Parathyroid adenoma (tissue), 2 donors: Measurements from ENCODE around the gene GM2A.

Experiments used
- H2AFZ ChIP-seq: fragments of 300-600 bp; sonication (generic); one replicate; pipeline ENCODE4 v1.7.0; 2017; ENCODE audit warnings: antibody characterized with exemption, mild to moderate bottlenecking
- H3K27ac ChIP-seq: fragments of 300-600 bp; sonication (generic); one replicate; pipeline ENCODE4 v1.7.0; 2017
- H3K27me3 ChIP-seq: fragments of 300-600 bp; sonication (generic); one replicate; pipeline ENCODE4 v1.7.0; 2017; ENCODE audit warnings: low read length; ENCODE audit not compliant: control insufficient read depth, insufficient read depth
- H3K36me3 ChIP-seq: fragments of 300-600 bp; sonication (generic); one replicate; pipeline ENCODE4 v1.7.0; 2017; ENCODE audit warnings: low read length; ENCODE audit not compliant: control insufficient read depth, insufficient read depth
- H3K4me1 ChIP-seq: fragments of 300-600 bp; sonication (generic); one replicate; pipeline ENCODE4 v1.7.0; 2017; ENCODE audit warnings: control low read depth
- H3K4me2 ChIP-seq: fragments of 300-600 bp; sonication (generic); one replicate; pipeline ENCODE4 v1.7.0; 2017; ENCODE audit warnings: low read length
- H3K4me3 ChIP-seq: fragments of 300-600 bp; sonication (generic); one replicate; pipeline ENCODE4 v1.7.0; 2017; ENCODE audit warnings: low read depth, low read length
- H3K79me2 ChIP-seq: fragments of 300-600 bp; sonication (generic); one replicate; pipeline ENCODE4 v1.7.0; 2017; ENCODE audit warnings: control low read depth
- H3K9ac ChIP-seq: fragments of 300-600 bp; sonication (generic); one replicate; pipeline ENCODE4 v1.7.0; 2017; ENCODE audit warnings: mild to moderate bottlenecking
- H3K9me3 ChIP-seq: fragments of 300-600 bp; sonication (generic); one replicate; pipeline ENCODE4 v1.7.0; 2017; ENCODE audit warnings: low read length; ENCODE audit not compliant: control insufficient read depth
- CTCF ChIP-seq: fragments of 300-600 bp; sonication (generic); IDR thresholded peaks from one replicate; pipeline ENCODE4 v1.7.0; 2017; ENCODE audit warnings: antibody characterized with exemption, mild to moderate bottlenecking
- donor health status: primary hyperparathyroidism.

GM2A gene

GRCh38 chr5:151240924-151241635, 11.9 kb upstream of the GM2A start:
- no peak overlapping the region for H3K4me2 ChIP-seq
- no peak overlapping the region for H2AFZ ChIP-seq
- TF ChIP-seq CTCF = no peak
- H3K4me1 ChIP-seq = no peaks in the 10 kb centered on the region
- H3K27ac ChIP-seq = no peak overlapping the region
- H3K36me3 ChIP-seq = no peaks in the 10 kb centered on the region
- H3K4me3 ChIP-seq = no peak overlapping the region
- no peaks in the 10 kb centered on the region for H3K79me2 ChIP-seq
- no peaks in the 10 kb centered on the region for H3K27me3 ChIP-seq
- no peaks in the 10 kb centered on the region for H3K9me3 ChIP-seq
- H3K9ac ChIP-seq = no peak overlapping the region

- no peaks in the 10 kb centered on the region for H3K9me3 ChIP-seq
- H3K4me3 ChIP-seq = no peak overlapping the region
- no peaks in the 10 kb centered on the region for H3K4me1 ChIP-seq
- TF ChIP-seq CTCF = no peak
- H3K27ac ChIP-seq = no peak overlapping the region
- H3K79me2 ChIP-seq = no peaks in the 10 kb centered on the region
- H3K27me3 ChIP-seq = no peaks in the 10 kb centered on the region
- H3K36me3 ChIP-seq = no peaks in the 10 kb centered on the region
- H3K9ac ChIP-seq = no peak overlapping the region
- H2AFZ ChIP-seq = no peak overlapping the region
- no peak overlapping the region for H3K4me2 ChIP-seq
Observed at GRCh38 chr5:151243127-151243526, 9.9 kb upstream of the GM2A start.

- no peak for TF ChIP-seq CTCF
- Histone ChIP-seq H2AFZ (no peak overlapping the region), H3K4me1 (no peaks in the 10 kb centered on the region), H3K27ac (no peak overlapping the region), H3K9me3 (no peaks in the 10 kb centered on the region), H3K79me2 (no peaks in the 10 kb centered on the region), H3K4me3 (no peak overlapping the region), H3K36me3 (no peaks in the 10 kb centered on the region), H3K27me3 (no peaks in the 10 kb centered on the region), H3K4me2 (no peak overlapping the region), H3K9ac (no peak overlapping the region)
Observed at GRCh38 chr5:151243564-151243963, 9.4 kb upstream of the GM2A start.

GRCh38 chr5:151244206-151244605, 8.8 kb upstream of the GM2A start:
- no peak for TF ChIP-seq CTCF
- H2AFZ ChIP-seq = no peak overlapping the region

GRCh38 chr5:151245680-151246219, 7.2 kb upstream of the GM2A start:
- TF ChIP-seq CTCF = no peak
- H3K79me2 ChIP-seq = no peaks in the 10 kb centered on the region
- no peak overlapping the region for H3K27ac ChIP-seq
- no peak overlapping the region for H3K4me3 ChIP-seq
- H3K4me1 ChIP-seq = no peaks in the 10 kb centered on the region
- no peak overlapping the region for H2AFZ ChIP-seq
- H3K27me3 ChIP-seq = no peaks in the 10 kb centered on the region
- H3K9ac ChIP-seq = no peak overlapping the region
- H3K9me3 ChIP-seq = no peaks in the 10 kb centered on the region
- no peak overlapping the region for H3K4me2 ChIP-seq
- no peaks in the 10 kb centered on the region for H3K36me3 ChIP-seq

More at GRCh38 chr5:151244206-151244605, 8.8 kb upstream of the GM2A start:
- Histone ChIP-seq H3K4me2 (no peak overlapping the region), H3K9me3 (no peaks in the 10 kb centered on the region), H3K4me1 (no peaks in the 10 kb centered on the region), H3K27ac (no peak overlapping the region), H3K79me2 (no peaks in the 10 kb centered on the region), H3K4me3 (no peak overlapping the region), H3K36me3 (no peaks in the 10 kb centered on the region), H3K27me3 (no peaks in the 10 kb centered on the region), H3K9ac (no peak overlapping the region)
